ENCODE data around the gene SRGAP2. TPM values are rescaled to one million over a fixed set of nuclear protein-coding genes. Genes with fewer than 3 reads are reported as not detected.
"Not testable (repeated sequence)": the region's sequence is repeated elsewhere in the genome, so short reads cannot be mapped to it uniquely, and the experiment has no call there.

SRGAP2 gene
- total RNA-seq, 2 donors from 2014 or later = 54.0 to 91.2 TPM

DNA sequence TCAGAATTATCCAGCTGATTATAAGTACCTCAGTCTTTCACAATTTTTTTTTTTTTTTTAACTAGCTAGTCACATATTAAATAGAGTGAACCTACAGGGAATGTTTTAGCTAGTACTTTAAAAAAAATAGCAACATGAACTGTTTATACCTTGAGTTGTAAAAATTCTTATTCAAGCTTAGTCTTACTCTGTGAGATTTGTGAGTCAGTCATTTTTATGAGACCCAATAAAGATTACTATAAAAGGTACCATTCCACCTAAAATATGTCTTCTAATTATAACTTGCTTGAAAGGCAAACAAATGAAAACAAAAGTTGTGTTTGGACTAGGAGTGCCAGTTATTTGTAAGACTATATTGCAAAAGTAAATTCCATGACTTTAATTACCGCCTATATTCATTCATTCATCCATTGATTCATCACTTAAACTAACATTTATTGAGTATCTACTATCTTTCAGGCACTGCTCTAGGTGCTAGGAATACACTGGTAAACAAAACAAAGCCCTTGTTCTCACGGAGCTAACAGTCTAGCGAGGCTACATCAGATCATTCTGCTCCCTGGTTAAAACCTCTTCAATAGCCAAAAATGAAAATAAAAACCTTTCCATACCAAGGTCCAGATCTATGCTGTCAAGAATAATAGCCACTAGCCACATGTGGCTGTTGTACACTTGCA is 6.5 kb upstream of the SRGAP2 start:
- H3K9me3 Mint-ChIP-seq; H3K27ac Mint-ChIP-seq; ATAC-seq; H3K36me3 Mint-ChIP-seq; DNase-seq (ENCODE audit: low spot score in 2 of 2): not testable (repeated sequence)

DNA sequence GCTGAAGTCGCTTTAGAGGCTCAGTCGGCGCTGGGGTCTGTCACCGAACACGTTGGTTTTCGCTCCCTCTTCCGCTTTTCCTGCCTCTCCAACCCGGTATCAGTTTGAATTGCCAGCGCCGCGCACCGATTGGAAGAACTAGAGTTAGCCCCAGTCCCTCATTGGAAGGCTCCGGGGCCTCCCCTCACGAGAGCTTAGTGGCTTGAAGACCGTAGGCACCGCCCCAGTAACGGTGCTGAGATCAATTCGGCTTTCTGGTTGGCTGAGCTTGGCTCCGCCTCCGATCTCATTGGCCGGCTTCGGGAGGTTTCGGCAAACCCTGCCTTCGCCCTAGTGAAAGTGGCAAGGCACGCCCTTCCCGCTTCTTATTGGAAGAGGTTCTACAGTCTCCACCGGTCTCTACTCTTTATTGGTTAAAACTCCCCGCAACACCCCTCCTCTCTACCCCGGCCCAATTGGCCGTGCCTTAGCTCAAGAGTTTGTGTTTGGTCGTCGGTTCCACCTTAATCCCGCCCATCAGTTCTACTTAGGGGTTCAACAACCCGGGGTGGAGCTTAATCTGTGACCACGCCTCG is 465 bp upstream of the SRGAP2 start, which contains the start of gene FAM72A:
Gene FAM72A, minus strand, starts transcription at position 51 of the 575 bp plus-strand sequence. CDS start 814 bp downstream, outside the sequence.
- H3K27ac Mint-ChIP-seq = peak within 1 kb of the TSS in 1 of 2 donors; percentile 72
- ATAC-seq = peak; percentile 86 to 87
- DNase-seq (ENCODE audit: low spot score in 2 of 2) = peak; percentile 90 to 99
- H3K36me3 Mint-ChIP-seq, H3K9me3 Mint-ChIP-seq: not testable (repeated sequence)

DNA sequence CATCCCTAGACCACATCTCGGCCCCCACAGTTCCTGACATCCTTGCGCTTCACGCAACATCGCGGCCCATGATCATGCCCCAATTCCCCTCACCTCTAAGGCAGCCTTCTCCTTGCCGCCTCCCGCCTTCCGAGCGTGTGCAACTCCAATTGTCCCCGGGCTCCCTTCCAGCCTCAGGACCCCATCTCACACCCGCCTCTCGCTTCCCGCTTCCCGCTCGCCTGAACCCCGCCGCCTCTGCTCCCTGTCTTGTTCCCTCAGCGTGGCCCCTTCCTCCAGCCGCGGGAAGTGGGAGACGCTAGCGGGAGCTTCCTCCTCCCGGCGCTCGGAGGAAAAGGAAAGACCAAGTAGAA is 794 bp downstream of the SRGAP2 start:
- ATAC-seq; H3K27ac Mint-ChIP-seq; DNase-seq (ENCODE audit: low spot score in 2 of 2); H3K9me3 Mint-ChIP-seq; H3K36me3 Mint-ChIP-seq: not testable (repeated sequence)

DNA sequence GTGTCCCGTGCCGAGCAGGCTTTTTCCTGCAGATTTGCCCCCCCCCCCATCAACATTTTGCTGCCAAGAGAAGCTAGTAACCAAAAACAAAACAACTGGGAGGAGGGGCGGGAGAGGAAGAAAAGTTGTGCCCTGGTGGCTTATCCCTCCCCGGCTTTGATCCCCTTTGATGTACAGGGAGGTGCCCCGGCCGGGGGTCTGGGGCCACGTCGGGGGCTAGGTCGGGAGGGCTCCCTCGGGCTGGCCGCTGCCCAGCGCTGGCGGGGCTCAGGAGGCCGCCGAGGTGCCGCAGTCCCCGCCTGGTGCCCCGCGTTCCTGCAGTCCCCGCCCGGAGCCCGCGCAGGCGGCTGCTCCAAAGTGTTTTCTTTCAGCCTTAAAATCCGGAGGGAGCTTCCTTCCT is 1.5 kb downstream of the SRGAP2 start:
- not testable (repeated sequence) for ATAC-seq; H3K9me3 Mint-ChIP-seq; H3K36me3 Mint-ChIP-seq; H3K27ac Mint-ChIP-seq; DNase-seq (ENCODE audit: low spot score in 2 of 2)

DNA sequence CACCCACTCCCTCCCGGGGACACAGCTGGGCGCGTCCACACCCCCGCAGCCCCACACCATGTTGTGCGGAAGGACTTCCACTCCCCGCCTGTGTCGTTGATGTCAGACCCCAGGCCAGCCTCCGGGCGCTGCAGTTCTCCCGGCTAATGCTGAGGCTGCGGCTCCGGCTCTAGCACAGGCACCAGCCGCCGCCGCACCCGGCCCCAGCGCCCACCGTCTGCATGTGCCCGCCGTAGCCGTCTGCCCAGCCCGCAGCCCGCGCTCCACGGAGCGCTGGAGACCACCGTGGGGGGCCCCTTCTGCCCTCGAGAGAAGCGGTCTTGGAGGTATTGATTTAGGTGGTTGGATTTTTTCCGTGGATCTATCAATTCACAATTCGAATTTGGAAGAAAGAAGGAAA is 2.2 kb downstream of the SRGAP2 start:
- ATAC-seq, H3K36me3 Mint-ChIP-seq, H3K9me3 Mint-ChIP-seq, H3K27ac Mint-ChIP-seq: not testable (repeated sequence)
- DNase-seq (ENCODE audit: low spot score in 2 of 2) = peak in 1 of 2 donors; percentile 6

DNA sequence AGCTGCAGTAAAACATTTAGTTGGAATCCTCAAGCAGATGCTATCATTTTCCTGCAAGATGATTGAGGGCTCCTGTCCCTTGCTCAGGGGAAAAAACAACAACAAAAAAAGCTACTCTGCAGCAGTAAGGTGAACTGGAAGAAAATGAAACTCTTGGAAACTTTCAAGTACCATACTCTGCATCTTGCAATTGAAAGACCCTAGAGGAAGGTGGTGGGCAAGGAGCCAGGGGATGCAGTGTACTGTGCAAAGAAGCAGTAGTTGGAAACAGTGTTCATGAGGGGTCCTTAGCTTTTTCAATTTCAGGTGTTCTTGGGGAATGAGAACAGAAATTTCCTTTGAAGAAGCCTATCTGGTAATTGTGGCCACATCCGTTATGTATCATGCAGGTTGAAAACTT is 7.5 kb downstream of the SRGAP2 start:
- DNase-seq (ENCODE audit: low spot score in 2 of 2); H3K36me3 Mint-ChIP-seq; H3K9me3 Mint-ChIP-seq; H3K27ac Mint-ChIP-seq; ATAC-seq: not testable (repeated sequence)

DNA sequence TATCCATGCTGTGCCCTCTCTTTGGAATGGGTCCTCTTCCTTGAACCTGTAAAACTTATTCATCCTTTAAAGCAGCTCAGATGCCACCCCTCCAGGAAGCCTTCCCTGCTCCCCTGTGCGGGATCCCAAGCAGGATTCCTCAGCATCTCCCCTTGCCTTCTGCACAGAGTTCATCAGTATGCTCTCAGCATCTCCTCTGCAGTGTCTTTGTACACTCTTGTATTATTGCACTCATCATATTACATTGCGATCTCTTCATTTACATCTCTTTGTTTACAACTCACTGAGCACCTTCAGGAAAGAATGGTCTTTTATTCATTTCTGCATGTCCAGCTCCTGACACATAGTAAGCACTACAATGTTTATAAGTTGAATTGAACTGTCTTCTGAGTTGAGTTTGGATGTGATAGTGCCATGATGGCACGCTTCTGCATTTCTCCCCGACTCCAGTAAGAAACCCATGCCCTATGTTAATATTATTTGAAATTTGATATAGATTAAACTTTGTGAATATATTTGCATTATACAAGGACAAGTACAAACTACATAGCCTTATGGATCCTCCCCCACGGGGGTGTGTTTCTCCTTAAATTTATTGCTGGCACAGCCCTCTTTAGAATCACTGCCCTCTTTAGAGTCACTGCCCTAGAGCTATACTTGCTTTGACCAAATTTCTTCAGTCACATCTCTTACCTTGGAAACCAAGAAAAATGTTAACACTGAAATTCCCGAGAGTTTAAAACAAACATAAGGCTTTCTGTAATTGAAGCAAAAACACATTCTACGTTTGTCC is 12.5 kb downstream of the SRGAP2 start:
- ATAC-seq; H3K36me3 Mint-ChIP-seq; H3K27ac Mint-ChIP-seq; DNase-seq (ENCODE audit: low spot score in 2 of 2); H3K9me3 Mint-ChIP-seq: not testable (repeated sequence)

DNA sequence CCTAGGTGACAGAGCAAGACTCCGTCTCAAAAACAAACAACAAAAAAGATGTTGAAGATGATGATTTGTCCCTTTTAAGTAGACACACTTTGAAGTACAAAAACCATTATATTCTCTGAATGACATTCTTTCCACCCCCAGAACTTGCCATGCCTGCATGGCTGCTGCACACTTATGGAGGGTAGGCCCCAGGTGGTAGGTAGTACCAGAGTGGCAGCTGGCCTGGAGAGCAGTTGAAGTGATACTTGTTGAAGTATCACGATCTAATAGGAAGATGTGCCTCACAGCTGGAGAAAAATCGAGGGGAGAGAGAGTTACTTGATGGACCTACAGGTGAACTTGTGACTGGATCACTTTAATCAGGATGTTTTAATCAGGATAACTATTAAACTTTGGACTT is 14.9 kb downstream of the SRGAP2 start:
- H3K27ac Mint-ChIP-seq; DNase-seq (ENCODE audit: low spot score in 2 of 2); H3K9me3 Mint-ChIP-seq; H3K36me3 Mint-ChIP-seq: not testable (repeated sequence)
- peak in 1 of 2 donors; percentile 41 for ATAC-seq

DNA sequence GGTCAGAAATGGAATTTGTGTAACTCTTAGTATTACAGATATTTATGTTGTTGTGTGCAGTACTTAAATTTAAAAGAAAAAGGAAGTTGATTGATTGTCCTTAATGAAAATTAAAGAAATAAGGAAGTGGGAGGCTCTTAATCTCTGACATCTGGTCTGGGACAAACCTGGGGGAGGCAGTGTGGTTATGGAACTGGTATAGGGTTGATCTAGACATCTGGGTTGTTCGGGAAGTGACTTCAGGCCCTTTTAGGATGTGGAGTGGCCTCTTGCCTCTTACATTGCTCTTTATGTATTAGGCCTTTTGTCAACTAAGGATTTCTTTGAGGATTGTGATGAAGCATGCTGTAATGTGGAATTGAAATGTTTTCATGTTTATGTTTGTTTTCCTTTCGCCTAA is 15.4 kb downstream of the SRGAP2 start:
- not testable (repeated sequence) for H3K36me3 Mint-ChIP-seq; ATAC-seq; H3K27ac Mint-ChIP-seq; DNase-seq (ENCODE audit: low spot score in 2 of 2); H3K9me3 Mint-ChIP-seq

DNA sequence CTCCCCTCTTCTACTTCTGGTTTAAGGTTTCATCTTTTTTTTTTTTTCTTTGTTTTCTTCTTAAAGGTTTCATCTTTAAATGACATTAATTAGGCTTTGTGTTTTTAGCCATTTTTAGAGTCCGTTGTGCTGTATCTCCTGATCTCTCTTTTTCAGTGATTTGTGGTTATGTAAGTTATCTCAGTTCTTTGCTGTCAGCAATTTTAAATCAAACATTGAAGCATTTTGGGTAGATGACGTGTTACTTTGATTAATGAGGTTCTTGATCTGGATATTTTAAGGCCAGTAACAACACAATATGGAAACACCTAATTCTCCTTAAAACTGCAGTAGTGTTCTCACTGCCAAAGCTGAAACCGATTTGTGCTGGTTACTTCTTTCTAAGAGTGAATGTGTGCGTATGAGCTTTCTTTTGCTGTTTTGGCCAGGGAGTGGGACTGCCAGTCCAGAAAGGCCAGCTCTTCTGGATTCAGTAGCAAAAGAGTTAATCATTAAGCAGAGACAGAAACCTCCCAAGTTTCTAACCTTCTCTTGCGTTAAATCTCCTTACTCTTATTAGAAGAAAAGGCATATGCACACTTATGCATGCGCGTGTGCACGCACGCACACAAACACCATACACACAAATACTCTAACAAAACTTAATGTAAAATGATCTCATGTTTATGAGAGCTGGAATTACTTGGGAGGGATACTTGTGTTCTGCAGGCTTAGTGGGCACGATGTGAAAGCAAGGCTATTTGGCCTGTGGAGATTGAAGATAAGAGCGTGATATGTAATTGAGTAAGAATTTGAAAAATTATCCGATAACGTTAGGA is 16.4 kb downstream of the SRGAP2 start:
- not testable (repeated sequence) for H3K36me3 Mint-ChIP-seq; ATAC-seq; H3K27ac Mint-ChIP-seq; DNase-seq (ENCODE audit: low spot score in 2 of 2); H3K9me3 Mint-ChIP-seq

DNA sequence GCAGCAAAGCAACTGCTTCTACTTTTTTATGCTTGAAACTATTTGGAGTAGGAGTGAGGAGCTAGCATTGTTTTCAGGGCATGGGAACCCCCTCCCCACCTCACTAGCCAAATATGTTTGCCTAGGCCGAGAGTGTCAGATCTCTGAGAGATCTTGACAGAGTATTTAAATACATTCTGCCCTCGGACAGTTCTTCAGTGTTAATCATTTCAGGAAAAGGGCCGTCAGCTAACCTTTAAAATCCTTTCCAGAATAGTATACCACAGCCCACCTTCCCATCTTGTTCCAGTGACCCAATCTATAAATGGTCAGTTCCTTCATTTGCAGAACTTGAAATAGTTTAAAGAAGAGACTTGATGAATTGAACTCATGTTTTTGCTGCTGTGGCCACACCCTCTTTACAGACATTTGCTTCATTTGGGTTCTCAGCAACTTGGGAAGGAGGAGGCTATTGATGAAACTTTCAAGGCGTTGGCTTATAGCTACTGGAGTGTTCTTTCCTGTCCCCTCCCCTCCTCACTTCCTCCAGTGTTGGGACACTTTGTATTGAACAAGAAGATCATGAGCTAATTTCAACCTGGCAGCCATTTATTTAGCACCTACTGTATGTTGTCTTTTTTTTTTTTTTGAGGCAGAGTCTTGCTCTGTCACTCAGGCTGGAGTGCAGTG is 17.1 kb downstream of the SRGAP2 start:
- H3K27ac Mint-ChIP-seq; DNase-seq (ENCODE audit: low spot score in 2 of 2); ATAC-seq; H3K9me3 Mint-ChIP-seq; H3K36me3 Mint-ChIP-seq: not testable (repeated sequence)

DNA sequence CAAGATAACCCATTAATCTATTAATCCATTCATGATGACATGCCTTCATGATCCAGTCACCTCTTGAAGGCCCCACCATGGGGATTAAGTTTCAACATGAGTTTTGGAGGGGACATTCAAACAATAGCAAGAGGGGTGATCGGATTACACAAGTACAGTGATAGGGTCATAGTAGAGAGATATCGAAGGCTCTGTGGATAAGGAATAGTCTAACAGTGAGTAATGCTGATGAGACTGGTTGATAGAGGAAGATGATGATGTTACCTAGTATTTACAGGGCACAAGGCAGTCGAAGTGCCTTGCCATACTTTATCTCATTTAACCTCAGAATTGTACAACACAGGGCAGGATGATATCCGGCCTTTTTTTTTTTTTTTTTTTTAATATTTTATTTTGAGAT is 18.2 kb downstream of the SRGAP2 start:
- not testable (repeated sequence) for H3K27ac Mint-ChIP-seq; DNase-seq (ENCODE audit: low spot score in 2 of 2); H3K9me3 Mint-ChIP-seq; ATAC-seq; H3K36me3 Mint-ChIP-seq

DNA sequence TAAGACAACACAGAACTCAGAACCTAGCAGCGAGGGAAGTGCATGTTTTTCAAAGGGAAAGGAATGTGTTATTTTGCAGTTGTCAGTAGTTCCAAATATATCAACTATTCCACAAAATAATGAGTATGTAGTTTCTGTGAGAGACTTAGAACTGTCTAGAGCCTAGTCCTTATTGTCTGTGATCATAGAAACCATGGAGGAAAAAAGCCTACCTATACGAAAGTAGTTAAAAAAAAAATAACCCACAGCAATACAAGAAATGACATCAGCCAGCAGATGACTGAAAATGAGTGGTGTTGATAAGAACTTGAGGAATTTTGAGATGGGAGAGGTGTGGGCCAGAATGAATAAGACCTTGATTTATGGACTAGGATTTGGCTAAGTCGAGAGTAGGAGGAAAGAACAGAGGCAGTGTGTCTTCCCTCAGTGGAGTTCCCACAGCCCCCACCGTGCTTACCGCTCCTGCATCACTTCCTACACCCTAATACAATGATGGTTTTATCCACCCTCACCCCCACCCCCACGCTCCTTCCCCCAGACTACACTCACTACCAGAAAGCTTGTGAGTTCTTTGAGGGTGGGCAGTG is 20.9 kb downstream of the SRGAP2 start:
- not testable (repeated sequence) for H3K27ac Mint-ChIP-seq; H3K36me3 Mint-ChIP-seq; DNase-seq (ENCODE audit: low spot score in 2 of 2); H3K9me3 Mint-ChIP-seq
- ATAC-seq = peak; percentile 37 to 46

DNA sequence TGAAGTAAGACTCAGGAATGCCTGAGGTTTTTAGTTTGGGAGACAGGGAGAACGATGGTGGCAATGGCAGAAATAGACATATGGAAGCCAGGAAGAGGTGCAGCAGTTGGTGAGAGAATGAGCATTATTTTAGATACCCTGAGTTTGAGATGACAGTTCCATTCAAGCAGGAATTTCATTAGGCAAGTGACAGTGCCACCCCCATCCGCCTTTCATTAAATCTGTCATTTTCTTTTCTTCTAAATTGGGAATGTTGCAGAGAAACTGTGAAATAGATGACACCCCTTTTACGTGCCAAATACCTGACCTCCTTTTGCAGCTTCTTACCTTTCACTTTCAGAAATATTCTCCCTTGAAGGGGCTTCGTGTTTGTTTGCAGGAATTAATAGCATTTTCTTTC is 22.0 kb downstream of the SRGAP2 start:
- not testable (repeated sequence) for H3K9me3 Mint-ChIP-seq; H3K27ac Mint-ChIP-seq; DNase-seq (ENCODE audit: low spot score in 2 of 2); ATAC-seq; H3K36me3 Mint-ChIP-seq

DNA sequence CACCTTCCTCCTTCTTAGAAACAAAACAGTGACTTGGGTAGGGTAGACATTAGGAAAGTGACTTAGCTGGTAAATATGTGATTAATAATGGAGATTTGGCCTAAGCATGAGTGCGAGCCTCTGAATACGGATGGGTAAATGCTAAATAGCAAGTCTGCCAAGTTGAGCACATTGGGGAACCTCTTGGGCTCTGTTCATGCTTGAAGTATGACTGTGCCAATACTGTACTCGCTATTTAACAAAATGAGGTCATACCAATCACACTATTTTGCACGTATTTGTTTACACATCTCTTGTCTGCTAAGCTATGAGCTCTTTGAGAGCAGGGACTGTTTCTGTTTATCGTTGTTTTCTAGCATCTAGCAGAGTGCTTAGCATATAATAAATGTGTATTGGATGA is 23.5 kb downstream of the SRGAP2 start:
- ATAC-seq; H3K9me3 Mint-ChIP-seq; DNase-seq (ENCODE audit: low spot score in 2 of 2); H3K36me3 Mint-ChIP-seq; H3K27ac Mint-ChIP-seq: not testable (repeated sequence)

DNA sequence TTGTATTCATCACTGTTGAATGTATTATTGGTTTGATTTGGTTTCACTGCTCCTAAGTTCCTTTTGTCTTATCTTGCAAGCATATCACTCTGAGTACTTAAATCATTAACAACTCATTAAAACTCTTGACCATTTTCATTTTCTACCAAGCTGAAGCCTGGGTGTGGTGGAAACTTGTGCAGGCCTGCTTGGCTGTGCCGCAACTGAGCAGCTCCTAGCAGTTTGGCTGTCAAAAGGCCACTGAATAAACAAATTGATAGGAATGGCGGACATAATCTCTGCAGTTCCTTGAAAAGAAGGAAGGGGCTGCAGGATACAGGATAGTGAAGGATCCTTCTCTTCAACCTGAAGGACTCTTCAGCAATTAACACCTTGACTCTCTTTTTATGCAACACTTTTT is 25.9 kb downstream of the SRGAP2 start:
- DNase-seq (ENCODE audit: low spot score in 2 of 2); H3K36me3 Mint-ChIP-seq; H3K27ac Mint-ChIP-seq; H3K9me3 Mint-ChIP-seq; ATAC-seq: not testable (repeated sequence)

All from activated naive CD4-positive, alpha-beta T cell treated with anti-CD3 and anti-CD28 coated beads, Interleukin-2, amount 50 U/mL, for 72 hours (primary cell).